Embryonic facial prominence (tissue), 1 donor: Measurements from ENCODE around the gene RECQL5.

Experiments used
- DNase-seq: peaks from one replicate; pipeline ENCODE4 v3.0.0-alpha.2; 2016; ENCODE audit errors: extremely low spot score

RECQL5 gene

DNA sequence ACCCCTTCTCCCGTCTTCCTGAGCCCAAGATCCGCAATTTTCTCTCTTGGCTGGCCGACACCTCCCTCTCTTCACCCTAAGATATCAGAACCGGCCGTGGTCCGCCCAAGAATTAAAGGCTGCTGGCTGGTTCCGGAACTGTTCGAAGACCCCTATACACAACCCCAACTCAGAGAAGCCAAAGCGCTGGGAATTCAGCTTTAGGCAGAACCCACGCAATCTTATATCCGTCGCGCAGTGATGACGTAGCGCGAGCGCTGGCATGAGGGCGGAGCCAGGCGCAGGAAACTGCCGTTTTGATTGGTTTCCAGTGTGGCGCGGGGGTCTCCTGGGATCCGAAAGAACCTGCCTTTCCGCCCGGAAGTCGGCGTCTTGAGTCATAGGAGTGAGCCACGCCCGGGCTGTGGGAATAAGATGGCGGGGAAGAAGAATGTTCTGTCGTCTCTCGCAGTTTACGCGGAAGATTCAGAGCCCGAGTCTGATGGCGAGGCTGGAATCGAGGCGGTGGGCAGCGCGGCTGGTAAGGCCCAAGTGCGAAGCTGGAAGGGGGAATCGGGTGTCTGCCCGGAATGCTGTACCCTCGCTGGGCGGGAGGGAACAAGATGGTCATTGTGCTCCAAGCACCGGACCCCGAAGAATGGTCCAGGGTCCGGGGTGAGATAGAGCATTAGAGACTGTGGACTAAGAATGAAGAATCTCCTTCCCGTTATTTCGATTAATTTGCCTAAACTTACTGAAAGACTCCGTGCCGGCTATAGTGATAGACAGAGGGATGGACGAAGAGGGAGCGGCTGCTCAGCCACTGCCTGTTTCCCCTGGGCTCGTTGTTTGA, at the start of gene RECQL5, which contains the start of gene SAP30BP:
Gene RECQL5 (minus strand): TSS at position 196 of the 832 bp plus-strand sequence. CDS start 597 bp downstream, outside the sequence.
Gene SAP30BP (plus strand): TSS at position 380 of the 832 bp plus-strand sequence. CDS start 35 bp downstream, at position 415.
- peak; percentile 96 for DNase-seq

DNA sequence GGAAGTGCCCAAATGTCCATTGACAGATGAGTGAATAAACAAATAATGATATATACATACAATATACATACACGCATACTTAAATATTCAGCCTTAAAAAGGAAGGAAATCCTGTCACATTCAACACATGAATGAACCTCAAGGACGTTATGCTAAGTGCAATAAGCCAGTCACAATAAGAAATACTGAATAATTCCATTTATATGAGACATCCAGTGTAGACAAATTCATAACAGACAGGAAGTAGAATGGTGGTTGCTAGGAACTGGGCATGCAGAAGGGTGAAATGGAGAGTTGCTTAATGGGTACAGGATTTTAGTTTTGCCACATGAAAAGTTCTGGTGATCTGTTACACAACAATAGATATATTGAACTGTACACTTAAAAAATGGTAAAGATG, 45.5 kb upstream of the RECQL5 start:
- no peak for DNase-seq

DNA sequence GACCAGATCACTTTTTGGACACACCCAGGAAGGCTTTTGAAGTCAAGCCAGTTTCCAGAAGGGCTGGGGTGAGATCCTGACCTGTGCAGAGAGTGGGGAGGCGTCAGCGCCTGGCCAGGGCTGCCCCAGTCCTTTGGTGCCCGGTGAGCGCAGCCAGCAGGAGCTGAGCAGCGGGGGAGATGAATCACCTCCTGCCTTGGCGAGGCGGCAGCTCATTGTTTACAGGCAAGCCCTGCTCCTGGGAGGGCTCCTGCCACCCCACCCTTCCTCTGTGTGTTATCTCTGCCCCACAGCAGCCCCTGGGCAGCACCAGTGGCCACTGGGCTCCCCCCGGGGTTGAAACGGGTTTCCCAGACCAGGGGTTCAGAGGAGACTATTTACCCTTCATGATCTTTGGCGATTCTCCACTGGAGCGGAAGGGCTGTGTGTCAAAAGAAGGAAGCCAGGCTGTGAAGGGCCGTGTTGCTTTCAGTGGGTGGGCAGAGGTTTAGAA, 40.2 kb upstream of the RECQL5 start:
- no peak for DNase-seq

DNA sequence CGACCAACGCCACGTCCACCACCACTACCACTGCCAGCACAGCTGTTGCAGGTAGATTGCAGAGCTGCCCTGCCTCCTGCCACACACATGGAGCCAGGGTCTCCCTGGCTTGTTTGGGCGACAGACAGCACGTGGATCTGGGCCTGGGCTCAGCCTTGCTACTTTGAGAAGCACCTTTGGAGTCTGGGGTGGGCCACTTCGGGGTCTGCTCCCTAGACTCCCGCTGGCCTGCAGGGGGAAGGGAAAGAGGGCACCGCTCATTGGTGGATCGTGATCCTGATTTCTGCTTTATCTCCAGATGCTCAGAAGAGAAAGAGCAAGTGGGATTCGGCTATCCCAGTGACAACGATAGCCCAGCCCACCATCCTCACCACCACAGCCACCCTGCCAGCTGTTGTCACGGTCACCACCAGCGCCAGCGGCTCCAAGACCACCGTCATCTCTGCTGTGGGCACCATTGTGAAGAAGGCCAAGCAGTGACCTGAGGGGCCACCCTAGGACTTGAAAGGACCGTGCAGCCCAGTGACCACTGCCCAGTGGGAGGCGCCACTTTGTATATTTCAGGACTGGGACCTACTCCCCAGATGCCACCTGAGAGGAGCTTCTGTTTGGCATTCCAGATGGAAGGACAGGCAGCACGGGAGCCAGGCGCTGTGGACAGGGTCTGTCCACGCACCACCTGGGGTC, 39.2 kb upstream of the RECQL5 start:
- DNase-seq: no peak

DNA sequence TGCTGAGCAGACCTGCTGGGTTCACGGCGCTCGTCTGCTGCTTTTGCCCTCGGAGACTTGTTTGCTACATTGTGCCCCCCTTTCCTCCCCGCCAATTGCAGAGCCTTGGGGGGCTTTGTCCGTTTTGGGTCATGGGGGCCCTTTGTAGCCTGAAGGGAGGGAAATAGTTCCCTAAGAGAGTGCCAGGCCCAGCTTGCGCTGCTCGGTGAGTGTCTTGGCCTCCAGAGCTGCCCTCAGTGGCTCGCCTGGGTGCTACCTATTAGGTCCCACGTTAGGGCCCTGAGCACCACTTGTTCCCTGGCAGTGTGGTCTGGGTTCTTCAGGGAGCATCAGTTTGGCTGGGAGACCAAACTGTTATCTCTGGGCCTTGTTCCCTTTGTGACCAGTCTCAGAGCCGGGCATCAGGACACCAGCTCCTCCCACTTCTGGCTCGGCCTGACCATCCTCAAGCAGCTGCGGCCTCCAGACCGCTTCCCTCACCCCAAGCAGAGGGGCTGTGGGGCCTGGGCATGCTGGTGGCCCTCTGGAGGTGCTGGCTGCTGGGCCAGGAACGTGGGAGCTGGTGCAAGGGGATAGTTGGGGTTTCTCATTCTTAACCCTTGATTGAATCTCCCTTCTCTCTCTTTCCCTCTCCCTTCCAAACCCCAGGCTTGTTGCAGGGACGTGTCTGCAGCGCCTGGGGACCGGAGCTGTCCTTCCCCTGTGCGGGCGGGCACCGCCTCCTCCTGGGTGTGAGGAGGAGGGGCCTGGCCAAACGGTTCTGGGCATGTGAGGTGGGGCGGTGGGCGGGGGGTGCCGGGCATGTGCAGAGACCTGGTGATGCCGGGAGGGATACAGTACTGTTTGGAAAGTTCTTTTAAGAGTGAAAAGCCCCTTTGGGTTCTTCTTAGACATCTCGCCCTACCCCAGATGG, 38.3 kb upstream of the RECQL5 start:
- no peak for DNase-seq

DNA sequence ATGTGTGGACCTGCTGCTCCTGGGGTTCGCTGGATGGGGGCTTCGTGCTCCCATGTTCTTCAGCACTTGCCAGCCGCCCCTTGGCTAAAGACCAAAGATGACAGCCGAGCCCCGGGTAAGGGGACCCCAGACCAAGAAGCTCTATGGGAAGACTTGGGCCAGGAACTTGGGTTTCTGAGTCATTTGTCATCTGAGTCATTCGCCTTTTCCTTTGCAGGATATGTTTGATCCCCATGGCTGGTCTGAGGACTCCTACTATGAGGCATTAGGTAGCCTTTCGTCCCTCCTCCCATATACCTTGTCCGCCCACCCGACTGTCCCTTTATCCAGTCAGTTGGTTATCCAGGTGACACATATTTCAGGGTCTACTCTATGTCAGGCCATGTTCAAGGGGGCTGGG, 36.6 kb upstream of the RECQL5 start:
- DNase-seq: no peak

DNA sequence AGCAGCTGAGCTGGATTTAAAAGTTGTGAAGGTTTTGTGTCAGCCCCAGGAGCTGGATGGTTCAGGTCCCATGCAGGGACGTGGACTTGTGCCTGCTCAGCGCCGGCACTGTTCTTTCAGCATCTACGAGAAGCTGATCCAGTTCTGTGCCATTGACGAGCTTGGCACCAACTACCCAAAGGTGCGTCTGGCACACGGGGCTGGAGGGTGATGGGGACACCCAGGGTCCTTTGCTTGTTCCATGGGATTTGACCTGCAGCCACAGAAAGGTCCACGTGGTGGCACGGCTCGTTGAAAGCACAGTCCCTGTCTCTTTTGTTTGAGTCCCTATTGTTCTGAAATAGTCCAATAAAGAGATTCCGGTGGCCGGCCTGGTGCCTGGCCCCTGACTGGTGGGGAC, 36.2 kb upstream of the RECQL5 start:
- DNase-seq: no peak

DNA sequence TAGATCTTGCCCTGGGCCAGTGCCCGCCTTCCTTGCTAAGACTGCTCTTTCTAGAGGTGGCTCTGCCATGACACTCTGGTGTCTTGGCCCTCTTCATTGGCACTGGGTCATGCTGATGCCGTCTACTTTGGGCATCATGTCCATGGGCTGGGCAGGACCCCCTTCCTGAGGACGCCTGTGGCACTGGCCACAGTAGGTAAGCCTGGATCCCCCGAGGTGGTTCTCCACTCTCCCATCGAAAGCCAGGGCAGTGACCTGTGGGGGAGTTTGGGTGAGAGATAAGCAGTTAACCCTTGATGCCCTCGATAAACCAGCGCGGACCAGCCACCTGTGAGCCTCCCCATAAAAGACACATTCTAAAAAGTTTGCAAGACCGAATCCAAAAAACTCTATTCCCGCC, 34.3 kb upstream of the RECQL5 start:
- no peak for DNase-seq

DNA sequence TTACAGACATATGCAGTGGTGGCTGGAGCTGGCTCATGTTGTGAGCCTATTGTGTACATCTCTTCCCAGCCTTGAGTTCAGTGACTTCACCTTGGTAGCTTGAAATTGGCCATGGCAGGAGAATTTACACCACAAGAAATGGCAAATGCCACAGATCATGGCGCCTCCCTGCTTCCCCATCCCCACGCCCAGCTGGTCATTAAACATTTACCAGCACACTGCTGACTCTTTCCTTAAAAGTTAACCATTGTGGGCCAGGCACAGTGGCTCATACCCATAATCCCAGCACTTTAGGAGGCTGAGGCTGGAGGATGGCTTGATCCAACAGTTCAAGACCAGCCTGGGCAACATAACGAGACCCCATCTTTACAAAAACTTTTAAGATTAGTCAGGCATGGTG, 31.7 kb upstream of the RECQL5 start:
- no peak for DNase-seq

DNA sequence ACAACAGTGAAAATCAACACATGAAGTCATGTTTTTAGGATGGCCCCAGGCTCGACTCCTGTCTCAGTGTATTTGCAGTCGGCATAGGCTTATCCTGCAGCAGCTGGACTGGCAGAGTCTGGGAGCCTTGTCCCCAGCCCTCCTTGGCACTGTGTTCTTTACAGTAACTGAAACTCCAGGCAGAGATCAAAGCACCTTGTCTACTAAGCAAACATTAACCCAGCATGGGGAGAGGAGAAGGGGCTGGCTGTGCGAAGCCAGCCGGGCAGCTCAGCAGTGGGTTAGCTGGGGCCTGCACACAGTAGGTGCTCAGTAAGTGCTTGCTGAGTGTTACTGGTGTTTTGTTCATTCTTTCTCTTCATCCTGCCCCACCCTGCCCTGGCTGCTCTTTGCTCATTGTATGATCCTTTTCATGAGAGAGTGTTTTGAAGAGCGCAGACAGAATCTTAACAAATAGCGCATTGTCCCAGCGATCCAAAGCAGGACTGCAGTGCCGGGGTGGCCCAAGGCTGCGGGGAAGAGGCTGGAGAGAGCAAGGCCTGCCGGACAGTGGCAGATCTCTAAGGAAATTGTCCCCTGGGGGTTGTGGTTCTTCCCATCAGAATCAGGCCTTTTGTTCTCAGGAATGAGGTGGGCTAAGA, 30.8 kb upstream of the RECQL5 start:
- DNase-seq: no peak

DNA sequence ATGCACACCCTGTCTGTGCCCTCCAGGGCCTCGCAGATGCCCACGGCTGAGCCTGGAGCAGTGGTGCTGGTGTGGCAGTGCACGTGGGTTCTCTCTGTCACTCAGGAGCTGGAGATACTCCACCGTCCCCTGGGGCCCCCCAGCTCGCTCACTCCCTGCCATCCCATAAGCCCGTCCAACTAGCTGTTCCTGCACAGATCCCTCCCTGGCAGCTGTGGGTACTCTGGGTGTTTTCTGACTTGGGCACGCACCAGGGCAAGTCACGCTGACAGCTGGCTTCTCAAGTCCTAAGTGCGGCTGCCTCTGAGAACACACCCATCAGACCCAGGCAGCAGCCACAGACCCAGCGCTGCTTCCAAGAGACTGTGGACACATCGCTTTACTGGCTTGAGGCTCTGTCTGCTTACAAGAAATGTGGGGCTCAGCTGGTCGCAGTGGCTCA, 28.9 kb upstream of the RECQL5 start:
- no peak for DNase-seq

DNA sequence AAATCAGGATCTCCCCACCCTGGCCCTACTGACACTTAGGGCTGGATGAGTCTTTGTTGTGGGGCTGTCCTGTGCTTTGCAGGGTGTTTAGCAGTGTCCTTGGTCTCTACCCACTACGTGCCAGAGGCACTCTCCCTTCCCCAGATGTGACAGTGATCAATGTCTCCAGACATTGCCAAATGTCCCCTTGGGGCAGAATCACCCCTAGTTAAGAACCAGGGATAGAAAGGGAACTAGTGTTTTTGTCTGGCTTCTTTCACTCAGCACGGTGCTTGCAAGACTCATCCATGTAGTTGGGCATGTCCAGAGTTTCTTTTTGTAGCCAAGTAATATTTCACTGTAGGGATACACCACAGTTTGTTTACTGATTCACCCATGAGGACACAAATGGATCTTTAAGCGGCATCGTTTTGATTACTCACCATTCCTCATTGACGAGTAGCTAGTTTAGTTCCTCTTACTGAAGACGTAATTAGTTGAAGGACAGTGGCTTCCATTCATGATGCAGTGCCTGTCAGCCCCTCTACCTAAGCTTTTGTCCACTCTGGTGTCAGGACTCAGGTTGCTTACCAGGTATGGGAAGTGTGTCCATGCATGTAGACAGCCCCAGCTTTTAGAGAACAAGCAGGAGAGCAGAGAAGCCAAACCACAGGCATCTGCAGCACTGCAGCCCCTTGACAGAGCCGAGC, 28.3 kb upstream of the RECQL5 start:
- DNase-seq: no peak

DNA sequence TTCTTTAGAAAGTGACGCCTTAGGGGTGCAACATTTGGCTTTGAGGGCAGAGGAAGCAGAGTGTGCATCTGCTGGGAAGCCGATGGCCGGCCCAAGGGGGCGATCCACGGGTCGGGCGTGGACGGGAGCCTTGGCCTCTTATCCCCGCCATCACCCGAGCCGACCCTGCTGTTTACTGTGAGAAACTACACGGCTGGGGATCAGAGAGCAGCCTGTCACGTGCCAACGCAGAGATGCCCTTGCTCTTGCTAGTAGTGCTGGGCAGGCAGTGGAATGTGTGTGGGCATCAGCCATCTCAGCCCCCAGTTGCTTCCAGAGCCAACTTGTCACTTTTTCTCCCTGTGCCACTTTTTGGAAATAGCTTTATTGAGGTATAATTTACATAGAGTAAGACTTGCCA, 27.6 kb upstream of the RECQL5 start:
- no peak for DNase-seq

DNA sequence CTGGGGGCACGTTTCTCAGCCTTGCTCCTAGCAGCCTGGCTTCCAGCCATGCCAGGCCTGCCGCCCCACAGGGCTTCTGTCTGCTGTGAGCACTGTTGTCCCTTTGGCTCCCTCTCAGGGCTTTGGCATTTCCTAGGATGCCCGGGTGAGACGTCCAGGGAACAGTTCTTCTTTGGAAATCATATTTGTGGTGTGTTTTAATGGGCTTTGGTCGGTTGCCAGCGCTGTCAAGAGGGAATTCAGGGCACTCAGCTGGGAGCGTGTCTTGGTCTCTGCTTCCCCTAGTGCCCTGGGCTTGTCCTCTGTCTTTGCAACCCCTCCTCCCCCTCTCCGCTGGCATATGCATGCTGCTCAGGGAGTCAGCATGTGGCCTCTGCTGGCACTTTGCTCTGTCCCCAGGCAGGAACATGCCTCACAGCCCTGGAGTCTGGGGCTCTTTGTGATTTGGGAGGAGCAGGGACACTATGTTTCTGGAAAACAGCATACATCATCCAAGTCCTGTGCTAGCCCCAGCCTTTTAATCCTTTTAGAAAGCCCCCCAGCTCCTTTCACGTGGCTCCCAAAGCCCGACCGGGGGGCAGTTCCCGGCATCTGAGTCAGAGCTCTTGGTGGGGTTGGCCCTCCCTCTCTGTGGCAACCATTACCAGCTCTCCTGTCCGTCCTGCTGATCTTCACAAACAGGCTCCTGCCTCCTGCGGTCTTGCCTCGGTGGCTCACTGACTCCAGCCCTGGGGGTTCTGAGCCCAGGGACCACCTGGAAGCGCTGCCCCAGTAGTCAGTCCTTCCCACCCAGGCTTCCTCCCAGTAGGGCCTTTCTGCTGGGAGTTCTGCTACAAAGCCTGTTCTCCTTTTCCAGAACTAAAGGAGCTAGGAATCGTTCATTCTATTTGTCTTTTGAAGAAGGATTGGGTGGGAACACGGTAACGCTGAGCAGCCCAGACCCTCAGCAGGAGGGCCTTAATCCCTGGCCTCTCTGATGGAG, 26.8 kb upstream of the RECQL5 start:
- no peak for DNase-seq

DNA sequence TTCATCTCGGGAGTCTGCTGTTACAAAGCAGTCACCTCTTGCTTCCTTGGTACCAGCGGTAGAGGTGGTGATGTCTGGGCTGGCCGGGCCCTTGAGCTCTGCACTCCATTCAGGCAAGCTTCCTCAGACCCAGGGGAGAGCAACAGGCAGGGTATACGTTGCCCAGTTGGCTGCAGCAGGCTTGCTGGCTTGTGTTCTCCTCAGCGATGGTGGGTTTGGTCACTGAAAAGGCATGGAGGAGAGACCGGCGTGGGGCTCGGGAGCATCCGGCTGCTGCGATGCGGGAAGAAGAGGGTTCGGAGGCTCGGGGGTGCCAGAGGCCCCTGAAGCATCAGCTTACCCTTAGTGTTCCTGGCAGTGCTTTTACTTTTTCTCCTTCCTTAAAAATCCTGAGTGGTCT, 26.0 kb upstream of the RECQL5 start:
- DNase-seq: no peak

DNA sequence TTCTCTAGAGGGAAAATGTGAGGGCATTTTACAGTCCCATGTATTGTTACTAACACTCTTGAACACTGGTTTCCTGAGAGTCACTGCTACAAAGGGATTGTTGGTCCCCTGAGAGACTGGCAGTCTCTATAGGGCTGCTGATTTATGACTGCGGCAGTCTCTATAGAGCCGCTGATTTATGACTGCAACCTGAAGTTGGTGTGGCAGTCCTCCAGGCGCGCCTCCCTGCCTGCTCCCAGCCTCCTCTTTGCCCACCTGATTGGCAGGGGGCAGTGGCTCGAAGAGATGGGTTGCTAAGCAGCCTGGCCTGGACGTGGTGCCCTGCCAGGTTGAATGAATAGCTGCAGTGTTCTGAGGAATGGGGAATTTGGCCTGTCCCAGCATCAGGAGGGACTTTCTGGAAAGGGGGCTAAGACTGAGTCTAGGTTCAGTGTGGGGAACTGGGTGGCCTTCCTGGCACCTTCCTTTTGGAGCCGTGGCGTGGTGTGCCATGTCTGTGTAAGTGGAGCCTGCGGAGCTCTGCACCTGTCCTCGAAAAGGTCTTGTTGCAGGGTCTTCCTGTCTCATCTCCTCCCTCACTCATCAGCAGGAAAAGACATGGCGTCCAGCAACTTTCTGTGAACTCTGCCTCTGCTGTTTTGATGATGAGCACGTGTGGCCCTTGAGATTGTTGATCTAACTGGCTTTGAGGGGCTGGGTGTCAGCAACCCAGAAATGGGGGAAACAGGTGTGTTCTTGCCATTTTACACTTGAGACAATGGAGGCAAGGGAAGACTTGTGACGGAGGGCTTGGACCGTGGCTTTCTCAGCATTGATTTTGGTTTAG, 25.1 kb upstream of the RECQL5 start:
- no peak for DNase-seq

DNA sequence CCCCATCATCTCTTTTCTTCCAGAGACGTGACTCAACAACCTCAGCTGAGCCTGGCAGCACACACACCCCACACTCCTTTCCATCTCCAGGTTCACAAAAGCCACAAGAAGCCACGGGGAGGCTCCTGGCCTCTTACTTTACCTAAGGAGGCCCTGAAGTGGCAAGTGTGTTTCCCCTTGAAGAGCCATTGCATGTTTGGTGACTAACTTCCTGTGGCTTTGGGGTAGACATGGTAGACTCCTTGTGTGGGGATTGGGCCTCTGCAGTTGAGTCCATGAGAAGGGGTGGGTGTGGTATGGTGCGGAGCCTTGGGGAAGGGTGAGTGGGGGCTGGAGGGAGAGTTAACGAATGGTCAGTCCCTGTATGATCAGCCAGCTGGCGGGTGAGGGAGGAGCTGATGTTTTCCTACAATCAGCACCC, 24.4 kb upstream of the RECQL5 start:
- DNase-seq: no peak

DNA sequence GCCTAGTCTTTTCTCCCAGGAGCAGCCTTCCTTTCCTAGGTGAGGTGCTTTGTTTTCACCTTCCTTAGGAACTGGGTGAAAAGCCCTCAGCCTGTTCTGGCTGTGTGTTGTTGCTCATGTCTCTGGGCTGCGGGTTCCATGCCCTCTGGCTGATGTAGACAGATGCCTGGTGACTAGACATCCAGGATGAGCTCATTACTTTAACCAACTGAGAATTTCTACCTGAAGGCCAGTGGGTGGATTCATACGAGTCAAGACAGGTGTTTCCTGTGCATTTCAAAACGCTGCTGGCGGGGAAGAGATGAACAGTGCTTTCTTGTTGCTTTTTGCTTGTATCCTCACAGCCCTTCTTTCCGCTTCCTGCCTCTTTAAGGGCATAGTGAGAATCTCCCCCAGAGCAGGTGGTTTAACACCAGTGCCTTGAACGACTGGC, 22.5 kb upstream of the RECQL5 start:
- no peak for DNase-seq
